Natural killer cell treated with Interleukin-12 subunit alpha and Interleukin-12 subunit beta and Interleukin-15 and Interleukin-18, amount 100 ng/mL, for 72 hours (primary cell): ENCODE results near the gene SERP2. TPM values are rescaled to one million over a fixed set of nuclear protein-coding genes. Genes with fewer than 3 reads are reported as not detected.

Source experiments
- ATAC-seq, 2 donors: fragments of 150-1000 bp; cut with Tn5 transposase in 1 of 2; sonication (Bioruptor Pico), chemical (Tn5 transposase) in 1 of 2; 2 replicates each; pipeline ENCODE4 v1.10.0; 2021
- DNase-seq: peaks from one replicate; pipeline ENCODE4 v3.0.0; 2022; ENCODE audit warnings: low spot score
- H3K27ac Mint-ChIP-seq, 2 donors: 1 replicate in 1 of 2; 2 replicates in 1 of 2; pipeline ENCODE4 v1.8.0; 2022; ENCODE audit warnings: mixed read lengths in 2 of 2, mild to moderate bottlenecking in 1 of 2, moderate library complexity in 1 of 2
- H3K27me3 Mint-ChIP-seq, 2 donors: 1 replicate in 1 of 2; 2 replicates in 1 of 2; pipeline ENCODE4 v1.8.0; 2022; ENCODE audit warnings: mixed read lengths in 2 of 2
- H3K36me3 Mint-ChIP-seq: one replicate; pipeline ENCODE4 v1.8.0; 2022; ENCODE audit warnings: mixed read lengths
- H3K4me1 Mint-ChIP-seq, 2 donors: 1 replicate in 1 of 2; 2 replicates in 1 of 2; pipeline ENCODE4 v1.8.0; 2022; ENCODE audit warnings: low read depth in 2 of 2, mixed read lengths in 2 of 2, mild to moderate bottlenecking in 1 of 2
- H3K4me3 Mint-ChIP-seq: one replicate; pipeline ENCODE4 v1.8.0; 2022; ENCODE audit warnings: mixed read lengths
- H3K9me3 Mint-ChIP-seq: 2 replicates; pipeline ENCODE4 v1.8.0; 2022; ENCODE audit warnings: mixed read lengths
- total RNA-seq, 2 donors: library from RNA; stranded (reverse); gene quantifications; one replicate each; pipeline ENCODE4 v1.2.3, GENCODE V29; 2022

SERP2 gene
- total RNA-seq, 2 donors from 2014 or later = 3.8 to 9.1 TPM

DNA sequence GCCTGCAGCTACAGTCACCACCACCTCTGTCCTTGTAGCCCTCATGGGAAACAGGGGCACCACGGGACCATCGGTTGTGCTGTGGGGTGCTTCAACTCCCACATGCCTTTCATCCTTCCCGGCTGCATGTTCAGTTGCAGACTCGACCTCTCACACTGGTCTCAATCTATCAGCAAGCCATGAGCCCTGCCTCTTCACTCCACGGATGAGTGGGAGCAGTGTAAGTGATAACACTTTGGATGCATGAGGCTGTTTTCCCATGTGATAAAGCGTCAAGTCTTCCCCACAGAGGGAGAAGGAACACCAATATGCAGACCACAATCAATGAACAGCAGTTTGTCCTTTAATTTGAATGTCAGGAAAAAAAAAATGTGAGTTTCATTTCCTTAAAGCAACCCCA, 12.2 kb downstream of the SERP2 start:
- Mint-ChIP-seq H3K27ac (no peak overlapping the region), H3K4me3 (no peak overlapping the region), H3K36me3 (no peaks in the 10 kb centered on the region), H3K9me3 (no peaks in the 10 kb centered on the region), H3K4me1 (no peaks in the 10 kb centered on the region), H3K27me3 (no peaks in the 10 kb centered on the region)
- no peak for DNase-seq
- no peak for ATAC-seq

DNA sequence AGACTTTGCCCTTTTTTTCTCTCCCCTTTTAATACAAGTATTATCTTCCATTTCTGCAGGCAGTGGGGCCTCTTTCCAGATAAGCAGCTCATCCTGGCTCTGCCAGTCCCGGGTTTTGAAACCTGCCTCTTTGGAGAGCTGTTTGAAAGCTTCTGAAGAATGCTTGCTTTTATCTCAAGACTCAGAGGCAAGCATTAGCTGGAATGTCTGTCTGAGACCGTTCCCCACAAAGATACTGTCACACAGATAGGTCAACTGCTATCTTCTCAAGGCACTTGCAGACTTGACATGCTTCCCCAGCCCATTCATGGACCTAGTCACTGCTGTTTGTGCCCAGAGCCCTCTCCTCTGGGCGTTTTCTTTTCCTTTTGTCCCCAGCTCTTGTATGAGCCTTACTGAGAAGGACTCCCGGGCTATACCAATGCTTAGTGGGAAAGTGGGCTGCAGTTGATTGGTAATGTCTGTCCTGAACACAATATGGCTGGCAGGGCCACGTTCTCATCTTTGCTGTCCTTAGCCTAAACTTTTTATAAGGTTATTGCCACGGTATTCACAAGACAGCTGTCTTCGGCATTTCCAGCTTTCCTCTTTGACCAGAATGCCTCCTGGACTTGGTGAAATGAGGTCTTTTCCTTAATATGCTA, 13.4 kb downstream of the SERP2 start:
- H3K27me3 Mint-ChIP-seq = no peaks in the 10 kb centered on the region
- no peak overlapping the region for H3K4me3 Mint-ChIP-seq

GRCh38 chr13:44388427-44389059, 14.9 kb downstream of the SERP2 start:
- DNase-seq (no peak), ATAC-seq (no peak)
- H3K4me3 Mint-ChIP-seq = no peak overlapping the region
- no peaks in the 10 kb centered on the region for H3K4me1 Mint-ChIP-seq
- no peaks in the 10 kb centered on the region for H3K9me3 Mint-ChIP-seq
- H3K36me3 Mint-ChIP-seq = no peaks in the 10 kb centered on the region
- peaks cover 0 to 7% of the 10 kb centered on the region in 2 donors for H3K27me3 Mint-ChIP-seq
- H3K27ac Mint-ChIP-seq = no peak overlapping the region

More for the DNA sequence above, 13.4 kb downstream of the SERP2 start:
- Mint-ChIP-seq H3K9me3 (no peaks in the 10 kb centered on the region), H3K4me1 (no peaks in the 10 kb centered on the region), H3K36me3 (no peaks in the 10 kb centered on the region), H3K27ac (no peak overlapping the region)
- DNase-seq (no peak), ATAC-seq (no peak)

DNA sequence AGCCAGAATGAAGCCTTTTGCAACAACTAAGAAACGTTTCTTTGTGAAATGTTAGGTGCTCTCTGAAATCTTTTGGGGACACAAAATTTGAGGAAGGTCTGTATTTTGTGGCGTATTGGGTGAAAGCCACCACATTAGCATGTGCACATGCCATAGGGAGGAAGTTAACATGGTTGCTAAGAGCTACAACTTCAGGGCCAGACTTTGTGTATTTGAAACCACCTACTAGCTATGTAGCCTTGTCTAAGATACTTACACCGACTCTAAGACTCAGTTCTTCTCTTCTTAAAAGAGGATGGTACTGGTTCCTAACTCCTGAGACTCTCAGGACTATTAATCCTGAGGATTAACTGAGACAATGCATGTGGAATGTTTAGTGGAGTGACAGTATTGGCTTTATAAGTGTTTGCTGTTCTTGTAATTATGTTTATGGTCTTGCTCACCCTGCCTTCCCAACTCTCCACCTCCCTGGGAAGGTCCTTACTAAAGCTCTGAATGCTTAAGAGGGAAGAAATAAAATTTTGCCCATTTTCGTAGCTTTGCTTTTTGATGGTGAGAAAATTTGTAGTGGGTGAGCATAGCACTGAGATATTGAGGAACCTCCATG, 15.5 kb downstream of the SERP2 start:
- DNase-seq (no peak), ATAC-seq (no peak)
- Mint-ChIP-seq H3K9me3 (no peaks in the 10 kb centered on the region), H3K4me3 (no peak overlapping the region), H3K27me3 (peaks cover 0 to 7% of the 10 kb centered on the region in 2 donors), H3K27ac (no peak overlapping the region), H3K4me1 (no peaks in the 10 kb centered on the region), H3K36me3 (no peaks in the 10 kb centered on the region)

DNA sequence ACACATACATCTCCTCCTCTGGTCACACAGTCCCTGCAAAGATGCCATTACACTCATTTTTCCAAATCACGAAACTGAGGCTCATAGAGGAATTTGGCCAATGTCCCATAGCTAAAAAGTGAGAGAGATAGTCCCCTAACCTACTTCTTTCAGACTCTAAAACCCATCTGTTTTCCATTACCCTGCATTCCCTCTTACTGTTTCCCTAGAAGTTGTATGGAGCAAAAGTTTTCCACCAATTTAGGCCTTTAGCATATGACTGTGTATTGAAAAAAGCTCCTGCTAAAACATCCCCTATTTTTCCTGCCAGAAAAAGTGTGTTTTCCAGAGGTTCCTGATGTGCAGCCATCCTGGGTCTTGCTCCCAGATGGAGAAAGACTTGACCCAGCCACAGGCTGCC, 16.3 kb downstream of the SERP2 start:
- Mint-ChIP-seq H3K27ac (no peak overlapping the region), H3K4me1 (no peaks in the 10 kb centered on the region), H3K36me3 (no peaks in the 10 kb centered on the region), H3K4me3 (no peak overlapping the region), H3K9me3 (no peaks in the 10 kb centered on the region), H3K27me3 (peaks cover 0 to 7% of the 10 kb centered on the region in 2 donors)
- DNase-seq = no peak
- ATAC-seq = no peak

DNA sequence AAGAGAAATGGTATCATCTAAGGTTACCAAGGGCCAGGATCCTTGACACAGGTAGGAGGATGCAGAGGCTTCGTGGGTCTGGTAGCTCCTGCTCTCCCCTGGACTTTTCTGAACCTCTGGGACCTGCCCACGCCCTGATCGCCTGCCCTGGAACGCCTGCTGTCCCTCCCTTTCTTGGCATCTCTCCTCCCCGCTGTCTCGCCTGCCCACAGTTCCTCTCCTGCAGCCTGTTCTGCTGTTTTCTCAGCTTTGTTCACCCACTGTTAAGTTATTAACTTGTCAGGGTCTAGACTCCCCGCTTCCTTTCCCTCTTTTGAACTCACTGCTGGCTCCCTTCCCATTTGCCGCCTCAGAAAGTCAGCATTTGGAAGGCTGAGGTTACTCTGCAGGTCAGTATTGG, 19.8 kb downstream of the SERP2 start:
- ATAC-seq (no peak), DNase-seq (no peak)
- Mint-ChIP-seq H3K4me3 (no peak overlapping the region), H3K36me3 (no peaks in the 10 kb centered on the region), H3K9me3 (no peaks in the 10 kb centered on the region), H3K4me1 (no peaks in the 10 kb centered on the region), H3K27ac (no peak overlapping the region), H3K27me3 (peaks cover 0 to 17% of the 10 kb centered on the region in 2 donors)

GRCh38 chr13:44394658-44395057, 21.0 kb downstream of the SERP2 start:
- no peaks in the 10 kb centered on the region for H3K4me1 Mint-ChIP-seq
- H3K4me3 Mint-ChIP-seq = no peak overlapping the region
- DNase-seq (no peak), ATAC-seq (no peak)
- no peak overlapping the region for H3K27ac Mint-ChIP-seq
- no peaks in the 10 kb centered on the region for H3K9me3 Mint-ChIP-seq
- H3K36me3 Mint-ChIP-seq = no peaks in the 10 kb centered on the region
- peaks cover 6 to 17% of the 10 kb centered on the region in 2 donors for H3K27me3 Mint-ChIP-seq

DNA sequence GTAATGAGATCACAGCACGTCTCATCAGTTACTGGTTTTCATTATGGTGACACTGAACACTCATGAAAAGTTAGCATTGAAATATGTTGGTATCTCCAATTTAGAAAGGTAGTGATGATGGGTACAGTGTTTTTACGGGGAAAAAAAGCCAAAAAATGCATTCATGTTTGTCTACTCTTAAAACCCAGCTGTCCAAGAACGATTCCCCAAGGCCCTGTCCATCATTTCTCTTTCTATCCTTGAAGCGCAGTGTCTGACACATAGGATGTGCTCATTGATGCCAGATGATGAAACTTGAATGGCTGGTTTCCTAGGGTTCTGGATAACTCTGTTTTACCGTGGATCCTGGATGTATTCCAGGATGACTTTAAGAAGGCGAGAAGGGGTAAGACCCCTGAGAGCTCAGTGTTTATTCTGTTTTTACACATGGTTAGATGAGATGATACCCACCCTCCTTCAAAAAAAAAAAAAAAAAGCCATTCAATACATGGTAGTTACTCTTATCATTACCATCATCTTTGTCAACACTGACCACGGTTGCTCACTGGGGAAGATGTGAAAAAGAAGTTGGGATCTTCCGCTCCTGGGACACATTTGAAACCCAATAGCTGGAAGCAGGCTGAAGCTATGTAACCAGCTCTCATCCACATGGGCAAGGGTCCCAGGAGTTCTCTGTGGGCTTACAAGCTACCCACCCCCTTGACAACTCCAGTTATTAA, 22.5 kb downstream of the SERP2 start:
- no peak overlapping the region for H3K27ac Mint-ChIP-seq

DNA sequence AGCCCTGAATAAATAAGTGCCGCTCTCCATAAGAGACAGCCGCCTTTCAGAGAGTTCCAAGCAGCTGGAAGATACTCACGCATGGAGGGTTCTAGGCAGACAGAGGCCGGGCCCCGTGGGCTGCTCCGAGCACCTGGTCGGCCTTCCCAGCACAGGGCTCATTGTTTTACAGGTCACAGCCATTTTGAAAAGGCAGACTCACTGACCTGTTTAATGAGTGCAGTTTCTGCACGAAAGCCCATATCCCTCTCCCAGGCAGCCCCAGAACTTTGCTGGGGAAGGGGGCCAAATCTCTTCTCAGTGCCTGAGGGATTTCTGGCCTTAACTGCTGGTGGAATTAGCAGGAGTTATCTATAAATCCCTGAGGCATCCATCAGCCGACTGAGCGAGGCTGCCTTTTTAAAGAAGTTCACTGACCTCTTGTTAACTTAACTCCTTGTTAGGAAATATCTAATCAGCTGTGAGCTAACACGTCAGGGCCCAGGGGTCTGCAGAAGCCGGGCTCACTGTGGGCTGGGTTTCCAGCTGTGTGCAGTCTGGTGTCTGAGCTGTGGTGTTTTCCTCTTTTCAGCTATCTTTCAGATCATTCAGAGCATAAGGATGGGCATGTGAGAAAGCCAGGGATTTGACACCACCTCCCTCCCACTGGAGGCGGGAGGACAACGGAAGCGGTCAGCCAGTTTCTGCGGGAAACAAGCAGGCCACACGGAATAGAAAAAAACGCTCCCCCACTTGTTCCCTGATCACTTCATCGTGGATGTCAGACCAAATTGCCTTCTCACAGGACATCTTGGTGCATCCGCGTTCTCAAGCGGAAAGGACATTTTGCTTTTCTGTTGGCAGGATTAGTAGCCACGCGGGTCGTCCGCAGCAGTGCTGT, 23.3 kb downstream of the SERP2 start:
- no peaks in the 10 kb centered on the region for H3K36me3 Mint-ChIP-seq
- no peaks in the 10 kb centered on the region for H3K9me3 Mint-ChIP-seq
- no peaks in the 10 kb centered on the region for H3K4me1 Mint-ChIP-seq
- DNase-seq (no peak), ATAC-seq (no peak)
- no peak overlapping the region for H3K4me3 Mint-ChIP-seq
- H3K27me3 Mint-ChIP-seq = peaks cover 6 to 17% of the 10 kb centered on the region in 2 donors
- H3K27ac Mint-ChIP-seq = no peak overlapping the region

More for the DNA sequence above, 22.5 kb downstream of the SERP2 start:
- peaks cover 6 to 17% of the 10 kb centered on the region in 2 donors for H3K27me3 Mint-ChIP-seq
- H3K4me3 Mint-ChIP-seq = no peak overlapping the region
- no peak for DNase-seq
- no peak for ATAC-seq
- no peaks in the 10 kb centered on the region for H3K36me3 Mint-ChIP-seq
- no peaks in the 10 kb centered on the region for H3K9me3 Mint-ChIP-seq
- no peaks in the 10 kb centered on the region for H3K4me1 Mint-ChIP-seq

DNA sequence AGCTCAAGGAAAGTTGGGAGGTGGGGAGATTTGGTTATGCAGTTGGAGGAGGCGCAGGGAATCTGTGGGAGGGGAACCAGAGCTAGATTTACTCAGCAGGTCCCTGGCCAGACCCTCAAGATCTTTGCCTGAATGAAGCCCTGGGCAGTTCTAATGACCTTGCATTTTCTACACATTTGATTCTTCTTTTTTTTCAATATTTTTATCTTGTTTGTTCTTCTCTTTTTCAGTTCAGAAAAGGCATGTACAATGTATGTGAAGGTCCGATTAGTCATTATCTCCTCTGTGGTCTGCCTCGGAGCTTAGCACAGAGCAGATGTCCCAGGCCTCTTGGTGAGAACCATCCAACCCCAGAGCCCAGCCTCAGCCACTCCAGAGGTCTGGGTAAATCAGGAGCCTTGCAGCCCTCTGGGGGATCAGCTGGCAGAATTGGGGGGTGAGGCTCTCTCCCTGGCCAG, 24.2 kb downstream of the SERP2 start:
- no peak overlapping the region for H3K4me3 Mint-ChIP-seq
- no peaks in the 10 kb centered on the region for H3K4me1 Mint-ChIP-seq
- no peak overlapping the region for H3K27ac Mint-ChIP-seq
- H3K36me3 Mint-ChIP-seq = no peaks in the 10 kb centered on the region
- peaks cover 6 to 13% of the 10 kb centered on the region in 2 donors for H3K27me3 Mint-ChIP-seq
- H3K9me3 Mint-ChIP-seq = no peaks in the 10 kb centered on the region
- no peak for DNase-seq
- ATAC-seq = peak in 1 of 2 donors; percentile 46

DNA sequence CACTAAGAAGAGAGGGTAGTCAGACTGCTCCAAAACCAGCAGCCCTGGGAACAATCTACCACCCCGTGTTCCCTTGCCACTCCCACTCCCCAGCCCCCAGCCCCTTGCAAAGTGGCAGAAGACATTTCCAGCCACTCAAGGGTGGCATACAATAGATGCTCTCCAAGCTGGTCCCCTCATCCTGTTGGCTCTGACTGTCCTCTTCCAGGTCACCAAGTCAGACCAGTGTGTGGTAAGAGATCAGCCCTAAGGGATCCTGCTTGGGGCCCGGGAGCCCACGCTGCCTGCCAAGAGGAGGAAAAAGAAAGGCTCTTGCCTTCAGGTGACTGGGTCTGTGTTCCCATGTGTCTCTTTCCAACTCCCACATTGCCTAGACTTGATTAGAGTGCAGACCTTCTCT, 25.0 kb downstream of the SERP2 start:
- Mint-ChIP-seq H3K4me1 (no peaks in the 10 kb centered on the region), H3K36me3 (no peaks in the 10 kb centered on the region), H3K27me3 (peaks cover 8 to 11% of the 10 kb centered on the region in 2 donors), H3K27ac (no peak overlapping the region), H3K4me3 (no peak overlapping the region), H3K9me3 (no peaks in the 10 kb centered on the region)
- ATAC-seq (no peak), DNase-seq (no peak)

DNA sequence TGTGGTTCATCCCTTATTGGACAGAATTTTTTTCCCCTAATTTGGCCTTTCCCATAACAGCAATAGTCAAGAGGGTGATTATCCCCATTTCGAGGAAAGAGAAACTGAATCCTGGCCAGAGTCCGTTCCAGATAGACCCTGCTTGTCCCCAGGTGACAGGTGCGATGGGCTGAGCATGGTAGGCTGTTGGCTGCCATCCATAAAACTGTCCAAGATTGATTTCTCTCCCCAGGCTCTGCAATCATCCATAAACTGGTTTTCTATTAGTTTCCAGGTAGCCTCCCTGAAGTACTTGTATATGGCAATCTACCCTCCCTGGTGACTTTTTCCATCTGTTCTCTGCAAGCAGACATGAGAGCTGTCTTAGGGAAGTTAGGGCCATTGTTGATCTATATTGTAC, 25.4 kb downstream of the SERP2 start:
- no peaks in the 10 kb centered on the region for H3K4me1 Mint-ChIP-seq
- no peaks in the 10 kb centered on the region for H3K9me3 Mint-ChIP-seq
- ATAC-seq = no peak
- H3K27me3 Mint-ChIP-seq = peaks cover 12 to 16% of the 10 kb centered on the region in 2 donors
- H3K36me3 Mint-ChIP-seq = no peaks in the 10 kb centered on the region
- H3K4me3 Mint-ChIP-seq = no peak overlapping the region
- H3K27ac Mint-ChIP-seq = no peak overlapping the region
- DNase-seq = no peak

GRCh38 chr13:44400736-44401135, 27.1 kb downstream of the SERP2 start:
- H3K36me3 Mint-ChIP-seq = no peaks in the 10 kb centered on the region
- H3K9me3 Mint-ChIP-seq = no peaks in the 10 kb centered on the region
- no peak for DNase-seq
- H3K4me3 Mint-ChIP-seq = no peak overlapping the region
- peaks cover 12 to 26% of the 10 kb centered on the region in 2 donors for H3K27me3 Mint-ChIP-seq
- no peak overlapping the region for H3K27ac Mint-ChIP-seq
- no peak for ATAC-seq
- no peaks in the 10 kb centered on the region for H3K4me1 Mint-ChIP-seq
